Stimulated activated effector memory CD8-positive, alpha-beta T cell treated with anti-CD3 and anti-CD28 coated beads, Interleukin-12 subunit alpha, Interleukin-12 subunit beta, amount 100 ng/mL, for 72 hours (primary cell): ENCODE results near the gene RAMP2.

Experiments used
- ATAC-seq: fragments of 150-1000 bp; cut with Tn5 transposase; 2 replicates; pipeline ENCODE4 v1.10.0; 2021
- DNase-seq, 2 donors: peaks; one replicate each; pipeline ENCODE4 v3.0.0; 2021 to 2022; ENCODE audit warnings: low spot score in 2 of 2
- H3K27ac Mint-ChIP-seq: one replicate; pipeline ENCODE4 v1.8.0; 2022; ENCODE audit warnings: mild to moderate bottlenecking, mixed read lengths
- H3K36me3 Mint-ChIP-seq: one replicate; pipeline ENCODE4 v1.8.0; 2022; ENCODE audit warnings: mild to moderate bottlenecking, mixed read lengths
- H3K4me1 Mint-ChIP-seq: one replicate; pipeline ENCODE4 v1.8.0; 2022; ENCODE audit warnings: mixed read lengths
- H3K4me3 Mint-ChIP-seq: one replicate; pipeline ENCODE4 v1.8.0; 2022; ENCODE audit warnings: mild to moderate bottlenecking, mixed read lengths
- H3K9me3 Mint-ChIP-seq: one replicate; pipeline ENCODE4 v1.8.0; 2022; ENCODE audit warnings: mixed read lengths

Gene RAMP2

GRCh38 chr17:42797067-42798007, 36.3 kb downstream of the RAMP2 start:
- Mint-ChIP-seq H3K4me1 (peaks cover 42% of the 10 kb centered on the region), H3K36me3 (no peaks in the 10 kb centered on the region), H3K9me3 (no peaks in the 10 kb centered on the region), H3K27ac (peak overlapping the region; percentile 95), H3K4me3 (peak overlapping the region; percentile 96)
- DNase-seq: no peak
- ATAC-seq: no peak

DNA sequence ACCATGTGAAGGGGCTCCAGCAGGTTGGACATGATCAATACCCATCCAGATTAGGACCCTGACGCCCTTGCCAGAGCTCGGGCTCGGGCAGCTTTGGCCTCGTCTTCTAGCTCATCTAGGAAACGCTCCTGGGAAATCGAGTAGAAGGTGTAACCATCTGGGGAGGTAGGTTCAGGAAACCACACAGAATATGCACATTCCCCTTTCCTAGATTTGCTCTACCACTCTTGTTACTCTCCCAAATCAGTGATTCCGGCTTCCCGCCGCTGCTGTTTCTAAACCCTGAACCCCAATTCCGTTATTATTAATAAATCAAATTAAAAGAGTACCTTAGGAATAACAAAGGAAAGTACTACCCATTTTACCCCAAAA, 37.0 kb downstream of the RAMP2 start:
- ATAC-seq: no peak
- Mint-ChIP-seq H3K4me1 (peaks cover 42% of the 10 kb centered on the region), H3K36me3 (no peaks in the 10 kb centered on the region), H3K4me3 (peak overlapping the region; percentile 96), H3K9me3 (no peaks in the 10 kb centered on the region), H3K27ac (peak overlapping the region; percentile 95)
- DNase-seq: no peak

GRCh38 chr17:42798383-42799380, 37.7 kb downstream of the RAMP2 start, which contains the start of the genes CNTD1 and COA3:
Gene CNTD1 (plus strand): TSS chr17:42798861. CDS start chr17:42799068, 207 bp downstream.
Gene COA3 (minus strand): TSS chr17:42798704. CDS start chr17:42798681, 23 bp downstream.
- Mint-ChIP-seq H3K4me1 (peaks cover 42% of the 10 kb centered on the region), H3K27ac (peak within 1 kb of the TSS; percentile 95), H3K4me3 (peak within 1 kb of the TSS; percentile 96), H3K36me3 (no peaks in the 10 kb centered on the region), H3K9me3 (no peaks in the 10 kb centered on the region)
- ATAC-seq (peak; percentile 99), DNase-seq (peak; percentile 70 to 87)

DNA sequence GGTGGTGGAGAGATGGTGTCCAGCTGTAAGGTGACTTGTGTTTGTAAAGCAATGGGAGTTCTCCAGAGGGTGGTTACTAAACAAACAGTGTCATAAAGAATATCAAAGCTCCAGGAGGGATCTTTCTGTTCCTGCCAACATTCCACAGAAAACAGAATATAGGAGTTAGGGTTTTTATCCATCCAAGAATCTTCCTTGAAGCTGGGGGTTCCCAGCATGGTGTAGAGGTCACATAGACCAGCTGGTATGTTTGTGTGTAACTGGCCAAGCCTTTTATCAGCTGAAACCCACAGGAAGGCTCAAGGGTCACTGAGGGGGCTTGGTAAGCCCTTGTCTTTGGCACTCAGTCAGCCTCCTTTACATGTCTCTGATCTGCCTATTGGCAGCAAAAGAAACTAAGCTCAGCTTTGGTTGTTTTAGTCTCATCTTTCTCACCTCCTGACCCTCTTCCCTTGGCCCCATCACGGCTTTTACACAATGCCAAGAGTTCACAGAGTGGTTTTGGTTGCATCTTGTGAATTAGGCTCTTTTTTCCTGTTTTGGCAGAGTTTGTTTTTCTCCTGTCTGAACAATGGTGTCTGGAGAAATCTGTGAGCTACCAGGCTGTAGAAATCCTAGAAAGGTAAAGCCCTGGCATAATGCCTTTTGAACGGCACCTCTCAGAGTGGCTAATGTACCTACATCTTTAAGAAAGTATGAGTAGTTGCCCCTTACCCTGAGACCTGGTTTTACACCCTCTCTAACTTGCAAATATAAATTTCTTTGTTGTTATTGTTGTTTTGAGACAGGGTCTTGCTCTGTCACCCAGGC, 42.3 kb downstream of the RAMP2 start:
- Mint-ChIP-seq H3K9me3 (no peaks in the 10 kb centered on the region), H3K4me3 (no peak overlapping the region), H3K4me1 (peaks cover 8% of the 10 kb centered on the region), H3K27ac (peak overlapping the region; percentile 48), H3K36me3 (peaks cover under 1% of the 10 kb centered on the region)
- DNase-seq (no peak), ATAC-seq (no peak)

- ATAC-seq (no peak), DNase-seq (no peak)
- Mint-ChIP-seq H3K36me3 (peaks cover 17% of the 10 kb centered on the region), H3K4me1 (no peaks in the 10 kb centered on the region), H3K9me3 (no peaks in the 10 kb centered on the region), H3K4me3 (no peak overlapping the region), H3K27ac (no peak overlapping the region)
Measured at GRCh38 chr17:42804918-42805367, 43.9 kb downstream of the RAMP2 start.

DNA sequence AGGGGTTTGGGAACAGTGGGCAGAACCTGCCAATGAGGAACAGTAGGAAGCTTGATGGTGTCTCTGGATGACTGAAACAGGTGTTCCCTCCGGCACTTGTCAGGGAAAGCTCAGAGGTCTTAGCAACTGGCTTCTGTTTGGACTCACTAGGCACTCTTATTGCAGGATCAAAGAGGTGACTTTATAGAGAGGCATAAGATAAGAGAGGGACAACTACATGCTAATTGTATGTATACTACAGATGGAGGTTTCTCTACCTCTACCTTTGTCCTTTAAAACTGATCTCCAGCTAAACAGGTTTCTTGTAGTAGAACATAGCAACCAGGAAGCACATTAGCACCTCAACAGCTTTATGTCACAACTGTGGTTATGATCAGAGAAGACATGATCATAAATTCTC, 45.2 kb downstream of the RAMP2 start:
- H3K27ac Mint-ChIP-seq: peak overlapping the region; percentile 29
- DNase-seq: no peak
- no peaks in the 10 kb centered on the region for H3K4me1 Mint-ChIP-seq
- H3K36me3 Mint-ChIP-seq: peaks cover 30% of the 10 kb centered on the region
- H3K4me3 Mint-ChIP-seq: no peak overlapping the region
- ATAC-seq: no peak
- no peaks in the 10 kb centered on the region for H3K9me3 Mint-ChIP-seq

GRCh38 chr17:42809250-42809649, 48.2 kb downstream of the RAMP2 start:
- no peak for ATAC-seq
- no peak overlapping the region for H3K27ac Mint-ChIP-seq
- H3K4me1 Mint-ChIP-seq: no peaks in the 10 kb centered on the region
- DNase-seq: no peak
- no peaks in the 10 kb centered on the region for H3K9me3 Mint-ChIP-seq
- peaks cover 60% of the 10 kb centered on the region for H3K36me3 Mint-ChIP-seq
- no peak overlapping the region for H3K4me3 Mint-ChIP-seq
